H1 (cell line): ENCODE measurements around the gene RPS19. TPM values are rescaled to one million over a fixed set of nuclear protein-coding genes. Genes with fewer than 3 reads are reported as not detected.

ENCODE experiments used
- CTCF ChIA-PET: fragments of 300-600 bp; sonication (Branson Sonifier 250); formaldehyde crosslinking; loops from one replicate; lab custom pipeline; 2021; ENCODE audit not compliant: partially characterized antibody; lab: Charles Lee
- POLR2A ChIA-PET: fragments of 300-600 bp; sonication (Branson Sonifier 250); formaldehyde crosslinking; loops from one replicate; lab custom pipeline; 2021; ENCODE audit warnings: inconsistent platforms; ENCODE audit not compliant: partially characterized antibody; lab: Charles Lee
- DNase-seq, 2 experiments: peaks; one replicate each; pipeline versions ENCODE4 v3.0.0 to v3.0.0-alpha.2; 2010 to 2022; ENCODE audit warnings: low spot score in 2 of 2, low read depth in 1 of 2, mixed read lengths in 1 of 2
- FAIRE-seq: peaks from 2 replicates; lab custom pipeline; 2011; peaks lifted over from hg19 to GRCh38; lab: Jason Lieb, UNC
- H2AFZ ChIP-seq: 2 replicates; pipeline ENCODE4 v1.8.1; 2012; ENCODE audit warnings: low read length, inconsistent platforms
- H2AK5ac ChIP-seq: 2 replicates; pipeline ENCODE4 v1.6.1; 2013; ENCODE audit warnings: low read depth, low read length
- H2BK120ac ChIP-seq: replicated peaks from 2 replicates; pipeline ENCODE3; 2013; ENCODE audit warnings: low read depth, low read length, inconsistent platforms
- H2BK12ac ChIP-seq: 2 replicates; pipeline ENCODE4 v1.6.1; 2013; ENCODE audit warnings: low read depth, low read length
- H2BK15ac ChIP-seq: 2 replicates; pipeline ENCODE4 v1.6.1; 2013; ENCODE audit warnings: low read length
- H2BK20ac ChIP-seq: 2 replicates; pipeline ENCODE4 v1.6.1; 2013; ENCODE audit warnings: low read length
- H2BK5ac ChIP-seq: 2 replicates; pipeline ENCODE4 v1.6.1; 2013; ENCODE audit warnings: low read depth, low read length
- H3K14ac ChIP-seq: 2 replicates; pipeline ENCODE4 v1.6.1; 2013; ENCODE audit warnings: inconsistent platforms; ENCODE audit not compliant: insufficient read length
- H3K18ac ChIP-seq: 2 replicates; pipeline ENCODE4 v1.6.1; 2013; ENCODE audit warnings: low read length; ENCODE audit errors: extremely low read depth
- H3K23ac ChIP-seq: 2 replicates; pipeline ENCODE4 v1.6.1; 2013; ENCODE audit warnings: inconsistent platforms; ENCODE audit not compliant: insufficient read length
- H3K23me2 ChIP-seq: 2 replicates; pipeline ENCODE4 v1.6.1; 2013; ENCODE audit warnings: low read depth, low read length
- H3K27ac ChIP-seq: 2 replicates; pipeline ENCODE4 v1.6.1; 2011; ENCODE audit warnings: low read depth, low read length, inconsistent platforms
- H3K27me3 ChIP-seq, 4 experiments: replicated peaks in 1 of 4; 1 replicate in 1 of 4; 2 replicates in 3 of 4; pipeline versions ENCODE4 v1.6.1 to v1.8.1; 2011 to 2013; ENCODE audit warnings: low read length in 3 of 4, mild to moderate bottlenecking in 3 of 4, inconsistent platforms in 2 of 4, mixed read lengths in 2 of 4, moderate library complexity in 1 of 4; ENCODE audit not compliant: control insufficient read depth in 3 of 4, insufficient read depth in 3 of 4; ENCODE audit errors: extremely low read depth in 1 of 4
- H3K36me3 ChIP-seq, 4 experiments: 2 replicates each; pipeline versions ENCODE4 v1.6.1 to v1.8.1; 2011 to 2013; ENCODE audit warnings: mild to moderate bottlenecking in 4 of 4, low read length in 3 of 4, moderate library complexity in 2 of 4, control low read depth in 1 of 4, inconsistent platforms in 1 of 4; ENCODE audit not compliant: insufficient read depth in 4 of 4, control insufficient read depth in 2 of 4
- H3K4ac ChIP-seq: replicated peaks from 2 replicates; pipeline ENCODE3; 2013; ENCODE audit warnings: low read length, low read depth, mixed read lengths, inconsistent platforms; ENCODE audit not compliant: insufficient read length
- H3K4me1 ChIP-seq, 4 experiments: replicated peaks in 1 of 4; 1 replicate in 1 of 4; 2 replicates in 3 of 4; pipeline versions ENCODE4 v1.6.1 to v1.8.1; 2011 to 2013; ENCODE audit warnings: low read length in 3 of 4, inconsistent platforms in 2 of 4, mixed read lengths in 1 of 4; ENCODE audit not compliant: insufficient read depth in 4 of 4, control insufficient read depth in 3 of 4
- H3K4me2 ChIP-seq, 2 experiments: 2 replicates each; pipeline versions ENCODE4 v1.6.1 to v1.8.1; 2011 to 2013; ENCODE audit warnings: low read depth in 2 of 2, low read length in 2 of 2, control low read depth in 1 of 2, inconsistent platforms in 1 of 2, mild to moderate bottlenecking in 1 of 2; ENCODE audit not compliant: insufficient read depth in 1 of 2
- H3K4me3 ChIP-seq, 4 experiments: fragments of 200-600, 300-600 bp in 1 of 4; sonication (generic), shearing (Covaris generic), sonication (Bioruptor Twin) in 1 of 4; 2 replicates each; pipeline versions ENCODE4 v1.5.1 to v1.8.1; 2011 to 2016; ENCODE audit warnings: low read length in 4 of 4, low read depth in 3 of 4, control low read depth in 2 of 4, inconsistent platforms in 2 of 4, mild to moderate bottlenecking in 2 of 4, mixed read lengths in 1 of 4, moderate library complexity in 1 of 4; ENCODE audit not compliant: insufficient read depth in 2 of 4; ENCODE audit errors: extremely low read depth in 1 of 4
- H3K56ac ChIP-seq: replicated peaks from 2 replicates; pipeline ENCODE3; 2013; ENCODE audit warnings: low read depth, mild to moderate bottlenecking, mixed read lengths, low read length, inconsistent platforms; ENCODE audit not compliant: insufficient read length
- H3K79me1 ChIP-seq: 2 replicates; pipeline ENCODE4 v1.6.1; 2013; ENCODE audit warnings: low read depth, low read length, control low read depth
- H3K79me2 ChIP-seq, 2 experiments: 2 replicates each; pipeline versions ENCODE4 v1.6.1 to v1.8.1; 2012 to 2013; ENCODE audit warnings: low read length in 2 of 2, mild to moderate bottlenecking in 2 of 2, inconsistent platforms in 1 of 2; ENCODE audit not compliant: insufficient read depth in 2 of 2, control insufficient read depth in 1 of 2
- H3K9ac ChIP-seq, 4 experiments: replicated peaks in 1 of 4; 1 replicate in 1 of 4; 2 replicates in 3 of 4; pipeline versions ENCODE4 v1.6.1 to v1.8.1; 2011 to 2013; ENCODE audit warnings: low read depth in 3 of 4, low read length in 3 of 4, control low read depth in 2 of 4, mild to moderate bottlenecking in 2 of 4, moderate library complexity in 2 of 4, inconsistent platforms in 1 of 4; ENCODE audit errors: extremely low read depth in 1 of 4
- H3K9me3 ChIP-seq, 2 experiments: 2 replicates each; pipeline versions ENCODE4 v1.6.1 to v1.8.1; 2012 to 2013; ENCODE audit warnings: mild to moderate bottlenecking in 2 of 2, moderate library complexity in 2 of 2, control low read depth in 1 of 2, inconsistent platforms in 1 of 2, low read depth in 1 of 2, low read length in 1 of 2, mixed read lengths in 1 of 2; ENCODE audit not compliant: insufficient read depth in 2 of 2
- H4K20me1 ChIP-seq, 2 experiments: replicated peaks in 1 of 2; 2 replicates each; pipeline versions ENCODE3 to v1.8.1; 2011 to 2013; ENCODE audit warnings: inconsistent platforms in 2 of 2, low read length in 2 of 2, mild to moderate bottlenecking in 1 of 2; ENCODE audit not compliant: insufficient read depth in 2 of 2, control insufficient read depth in 1 of 2
- H4K5ac ChIP-seq: 2 replicates; pipeline ENCODE4 v1.6.1; 2013; ENCODE audit warnings: low read length, low read depth, mixed read lengths, inconsistent platforms; ENCODE audit not compliant: insufficient read length
- H4K8ac ChIP-seq: 2 replicates; pipeline ENCODE4 v1.8.0; 2013; ENCODE audit warnings: mild to moderate bottlenecking, moderate library complexity, low read length, inconsistent platforms; ENCODE audit not compliant: insufficient read depth; ENCODE audit errors: extremely low read depth
- H4K91ac ChIP-seq: replicated peaks from 2 replicates; pipeline ENCODE3; 2013; ENCODE audit warnings: low read length, mixed read lengths, inconsistent platforms; ENCODE audit not compliant: insufficient read length
- CHD1 ChIP-seq: IDR thresholded peaks from 2 replicates; pipeline ENCODE4 v1.6.1; 2012; ENCODE audit warnings: low read depth, low read length, improper control_type of control experiment
- CHD2 ChIP-seq: IDR thresholded peaks from 2 replicates; pipeline ENCODE4 v1.6.1; 2012; ENCODE audit warnings: low read length, improper control_type of control experiment
- EZH2 ChIP-seq: fragments of 200-600 bp; sonication (generic); IDR thresholded peaks from 2 replicates; pipeline ENCODE4 v1.7.1; 2012; ENCODE audit warnings: low read depth, mild to moderate bottlenecking, moderate library complexity, low read length, inconsistent platforms; ENCODE audit not compliant: severe bottlenecking
- GTF2F1 ChIP-seq: IDR thresholded peaks from 2 replicates; pipeline ENCODE4 v1.6.1; 2012; ENCODE audit warnings: low read depth, low read length, improper control_type of control experiment, borderline replicate concordance
- JUND ChIP-seq: IDR thresholded peaks from 2 replicates; pipeline ENCODE4 v1.6.1; 2011; ENCODE audit warnings: mild to moderate bottlenecking, improper control_type of control experiment, low read length
- KDM1A ChIP-seq: fragments of 200-600, 300-600 bp; sonication (generic); IDR thresholded peaks from 2 replicates; pipeline ENCODE4 v1.7.1; 2016; ENCODE audit warnings: mild to moderate bottlenecking, low read length, borderline replicate concordance
- KDM5A ChIP-seq: fragments of 200-600 bp; IDR thresholded peaks from 2 replicates; pipeline ENCODE4 v1.7.1; 2012; ENCODE audit warnings: mild to moderate bottlenecking, low read length, inconsistent platforms, mixed read lengths
- RAD21 ChIP-seq, 2 experiments: IDR thresholded peaks in 1 of 2; conservative IDR thresholded peaks in 1 of 2; 2 replicates each; pipeline ENCODE4 v1.6.1; 2011; ENCODE audit warnings: low read depth in 2 of 2, low read length in 2 of 2, improper control_type of control experiment in 1 of 2, inconsistent platforms in 1 of 2, mild to moderate bottlenecking in 1 of 2, moderate library complexity in 1 of 2
- SP1 ChIP-seq: IDR thresholded peaks from 2 replicates; pipeline ENCODE4 v1.6.1; 2011; ENCODE audit warnings: low read depth, low read length
- SUZ12 ChIP-seq: fragments of 200-600 bp; sonication (generic); IDR thresholded peaks from 2 replicates; pipeline ENCODE4 v1.6.1; 2012; ENCODE audit warnings: mild to moderate bottlenecking, inconsistent platforms, low read length, moderate library complexity, mixed read lengths
- YY1 ChIP-seq: IDR thresholded peaks from 2 replicates; pipeline ENCODE4 v1.6.1; 2011; ENCODE audit warnings: low read depth, mild to moderate bottlenecking, low read length
- WGBS, 2 experiments: shearing (Covaris generic) in 1 of 2; methylation state at CpG; one replicate each; pipeline versions ENCODE4 v1.1.6 to v1.1.7; 2013 to 2015; ENCODE audit warnings: low lambda C conversion rate in 2 of 2, mixed read lengths in 2 of 2, inconsistent platforms in 1 of 2, low coverage in 1 of 2, missing lambda C conversion rate in 1 of 2; ENCODE audit not compliant: insufficient replicate concordance in 2 of 2, insufficient coverage in 1 of 2, insufficient read length in 1 of 2; ENCODE audit errors: extremely low coverage in 1 of 2, missing lambda C conversion rate in 1 of 2; 5-methylcytosine and 5-hydroxymethylcytosine counted together
- polyA plus RNA-seq, 7 experiments: library from polyadenylated mRNA; depleted of rRNA in 3 of 7; stranded (reverse) in 5 of 7; unstranded in 2 of 7; fragments of >200 nt in 5 of 7; fragments of 200-250 nt in 2 of 7; gene quantifications; 1 replicate in 5 of 7; 2 replicates in 1 of 7; 4 replicates in 1 of 7; pipeline versions ENCODE4 v1.2.1 to v1.2.3, GENCODE V29; 2011 to 2013; ENCODE audit warnings: missing spikeins in 2 of 7, mixed read lengths in 2 of 7
- total RNA-seq: library from RNA; stranded (reverse); fragmentation: NEBNext Ultra II Directional; extraction: Animal tissue kit (Norgen Biotek cat#: 25700); gene quantifications from 2 replicates; pipeline ENCODE4 v1.2.1, GENCODE V29; 2021
- TF ChIP-seq, protein P1 (sequence below): IDR thresholded peaks from 2 replicates; pipeline ENCODE4 v1.6.1; 2011; ENCODE audit warnings: low read depth, mild to moderate bottlenecking, low read length; ENCODE audit not compliant: insufficient read depth

The RPS19 gene
- total and polyA plus RNA-seq, 2 of the 8 experiments (the other 6 are each of a cell fraction or from before 2014, with no cell fraction given) = 2,817 to 5,751 TPM

GRCh38 chr19:41918653-41919244 is 58.7 kb downstream of the RPS19 start:
- Histone ChIP-seq H3K14ac (peak overlapping the region; percentile 8), H3K56ac (peak overlapping the region; percentile 100), H3K18ac (no peak overlapping the region), H3K4me2 (no peak overlapping the region; a peak in 1 of 4 replicates), H2BK12ac (peak overlapping the region; percentile 70; the same call in 1 of the 2 replicates), H3K27ac (no peak overlapping the region), H3K23me2 (peaks cover 16% of the 10 kb centered on the region), H2AFZ (no peak overlapping the region), H3K36me3 (no peaks in the 10 kb centered on the region), H3K9ac (no peak overlapping the region), H3K4me3 (no peak overlapping the region), H4K8ac (no peak overlapping the region), H4K5ac (no peak overlapping the region), H3K4ac (no peak overlapping the region), H2AK5ac (peak overlapping the region; percentile 89), H3K23ac (peak overlapping the region; percentile 71), H3K4me1 (peaks cover 0 to 19% (median 11%) of the 10 kb centered on the region in 4 experiments; a peak in 6 of 7 replicates), H4K91ac (peak overlapping the region; percentile 65), H3K9me3 (no peaks in the 10 kb centered on the region), H4K20me1 (peaks cover 4 to 48% of the 10 kb centered on the region in 2 experiments), H2BK5ac (no peak overlapping the region; the same call in 1 of the 2 replicates), H3K27me3 (peaks cover 58 to 99% (median 95%) of the 10 kb centered on the region in 4 experiments), H2BK15ac (peak overlapping the region; percentile 37; the same call in 1 of the 2 replicates), H2BK120ac (no peak overlapping the region), H3K79me1 (no peaks in the 10 kb centered on the region; the same call in 1 of the 2 replicates), H2BK20ac (no peak overlapping the region), H3K79me2 (no peaks in the 10 kb centered on the region)
- CTCF ChIA-PET = interaction anchor here (1.0 to 1.5 kb wide), 6 partner anchors 10 to 46 kb away, joined by 3 to 11 read pairs (median 4); partner anchors contain the start of gene ERFL
- 81 to 100% methylated on average over 3 to 5 of the region's 5 CpGs for WGBS, 2 experiments
- POLR2A ChIA-PET = interaction anchor here (0.7 to 1.4 kb wide), 4 partner anchors 9 to 35 kb away, joined by 3 to 4 read pairs (median 3); no protein-coding TSS in a partner anchor
- no peak for FAIRE-seq
- DNase-seq = no peak
- TF ChIP-seq KDM1A (no peak), CHD1 (no peak), YY1 (no peak), RAD21 (IDR thresholded peaks at IDR 0.05 in 1 of 2, conservative IDR thresholded peaks at IDR 0.05 in 1 of 2; ENCODE audit: low read depth in 2 of 2, low read length in 2 of 2) (no peak), EZH2 (no peak), CHD2 (no peak), GTF2F1 (no peak), JUND (no peak), SP1 (no peak), KDM5A (no peak), SUZ12 (no peak)
- TF ChIP-seq, protein P1, sequence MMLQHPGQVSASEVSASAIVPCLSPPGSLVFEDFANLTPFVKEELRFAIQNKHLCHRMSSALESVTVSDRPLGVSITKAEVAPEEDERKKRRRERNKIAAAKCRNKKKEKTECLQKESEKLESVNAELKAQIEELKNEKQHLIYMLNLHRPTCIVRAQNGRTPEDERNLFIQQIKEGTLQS = no peak
